Mucosa of descending colon (tissue), 3 donors: ENCODE results near the gene PDPK1. TPM values are rescaled to one million over a fixed set of nuclear protein-coding genes. Genes with fewer than 3 reads are reported as not detected.

Experiments
- ATAC-seq: fragments of 200-7000 bp; cut with Tn5 transposase; one replicate; pipeline ENCODE4 v1.9.1; 2020; ENCODE audit warnings: mild to moderate bottlenecking, moderate library complexity
- DNase-seq, 3 donors: peaks; one replicate each; pipeline ENCODE4 v3.0.0-alpha.2; 2020
- H3K36me3 ChIP-seq: fragments of 200-600 bp; one replicate; pipeline ENCODE4 v1.8.0; 2021; ENCODE audit warnings: low read depth, mild to moderate bottlenecking
- H3K4me1 ChIP-seq: fragments of 200-600 bp; one replicate; pipeline ENCODE4 v1.8.0; 2021; ENCODE audit warnings: low read depth, mild to moderate bottlenecking
- H3K4me3 ChIP-seq: fragments of 200-600 bp; one replicate; pipeline ENCODE4 v1.8.0; 2021; ENCODE audit warnings: mild to moderate bottlenecking
- H3K9me3 ChIP-seq: fragments of 200-600 bp; one replicate; pipeline ENCODE4 v1.8.0; 2021; ENCODE audit warnings: mild to moderate bottlenecking
- CTCF ChIP-seq: fragments of 200-600 bp; IDR thresholded peaks from one replicate; pipeline ENCODE4 v1.8.0; 2022; ENCODE audit warnings: antibody characterized with exemption, mild to moderate bottlenecking
- intact Hi-C, 2 donors: fragments of 100-400 bp; cut with DNase I in 1 of 2; cut with micrococcal nuclease in 1 of 2; formaldehyde crosslinking; loops; one replicate each; pipeline versions ENCODE4 v1.11.0 to v1.11.1; 2022; cut with DNase I, micrococcal nuclease
- total RNA-seq, 3 donors: library from RNA; stranded (reverse); fragmentation: NEBNext Ultra II Directional in 2 of 3; extraction: Animal tissue kit (Norgen Biotek cat#: 25700) in 2 of 3; gene quantifications; one replicate each; pipeline versions ENCODE4 v1.2.1 to v1.2.4, GENCODE V29; 2021 to 2023
- donor health status: DM: no; HTN: no; CAD: no; lungs with moderate emphysema.
- donor health status: DM: no; HTN: no; CAD: no.
- donor health status: DM: no; HTN: yes; CAD: no.

Gene PDPK1
- total RNA-seq, 3 donors from 2014 or later, result 73.3 to 79.6 (median 79.3) TPM

GRCh38 chr16:2494616-2495015, 43.2 kb upstream of the PDPK1 start:
- Histone ChIP-seq H3K36me3 (no peaks in the 10 kb centered on the region), H3K4me1 (peaks cover 6% of the 10 kb centered on the region), H3K9me3 (no peaks in the 10 kb centered on the region), H3K4me3 (no peak overlapping the region)
- DNase-seq, result no peak
- intact Hi-C loops, result loop anchor here in 1 of 2 donors (10.0 kb wide), 1 partner anchor 160 kb away; no protein-coding TSS in a partner anchor
- ATAC-seq, result no peak
- no peak for TF ChIP-seq CTCF

DNA sequence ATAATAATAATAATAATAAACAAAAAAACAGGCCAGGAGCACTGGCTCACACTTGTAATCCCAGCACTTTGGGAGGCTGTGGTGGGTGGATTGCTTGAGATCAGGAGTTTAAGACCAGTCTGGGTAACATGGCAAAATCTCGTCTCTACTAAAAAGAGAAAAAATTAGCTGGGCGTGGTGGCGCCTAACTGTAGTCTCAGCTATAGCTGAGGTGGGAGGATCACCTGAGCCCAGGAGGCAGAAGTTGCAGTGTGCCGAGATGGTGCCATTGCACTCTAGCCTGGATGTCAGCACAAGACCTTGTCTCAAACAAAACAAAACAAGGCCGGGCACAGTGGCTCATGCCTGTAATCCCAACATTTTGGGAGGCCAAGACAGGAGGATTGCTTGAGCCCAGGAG, 42.8 kb upstream of the PDPK1 start:
- intact Hi-C loops, result loop anchor here in 1 of 2 donors (10.0 kb wide), 1 partner anchor 160 kb away; no protein-coding TSS in a partner anchor
- Histone ChIP-seq H3K4me3 (no peak overlapping the region), H3K36me3 (no peaks in the 10 kb centered on the region), H3K9me3 (no peaks in the 10 kb centered on the region), H3K4me1 (peaks cover 6% of the 10 kb centered on the region)
- TF ChIP-seq CTCF, result no peak
- DNase-seq, result no peak
- no peak for ATAC-seq

DNA sequence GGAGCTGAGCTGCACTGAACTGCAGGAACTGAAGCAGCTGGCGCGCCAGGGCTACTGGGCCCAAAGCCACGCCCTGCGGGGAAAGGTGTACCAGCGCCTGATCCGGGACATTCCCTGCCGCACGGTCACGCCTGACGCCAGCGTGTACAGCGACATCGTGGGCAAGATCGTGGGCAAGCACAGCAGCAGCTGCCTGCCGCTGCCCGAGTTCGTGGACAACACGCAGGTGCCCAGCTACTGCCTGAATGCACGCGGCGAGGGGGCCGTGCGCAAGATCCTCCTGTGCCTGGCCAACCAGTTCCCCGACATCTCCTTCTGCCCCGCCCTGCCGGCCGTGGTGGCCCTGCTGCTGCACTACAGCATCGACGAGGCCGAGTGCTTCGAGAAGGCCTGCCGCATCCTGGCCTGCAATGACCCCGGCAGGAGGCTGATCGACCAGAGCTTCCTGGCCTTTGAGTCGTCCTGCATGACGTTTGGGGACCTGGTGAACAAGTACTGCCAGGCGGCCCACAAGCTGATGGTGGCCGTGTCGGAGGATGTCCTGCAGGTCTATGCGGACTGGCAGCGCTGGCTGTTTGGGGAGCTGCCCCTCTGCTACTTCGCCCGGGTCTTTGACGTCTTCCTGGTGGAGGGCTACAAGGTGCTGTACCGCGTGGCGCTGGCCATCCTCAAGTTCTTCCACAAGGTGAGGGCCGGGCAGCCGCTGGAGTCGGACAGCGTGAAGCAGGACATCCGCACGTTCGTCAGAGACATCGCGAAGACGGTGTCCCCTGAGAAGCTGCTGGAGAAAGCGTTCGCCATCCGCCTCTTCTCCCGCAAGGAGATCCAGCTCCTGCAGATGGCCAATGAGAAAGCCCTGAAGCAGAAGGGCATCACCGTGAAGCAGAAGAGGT, 41.4 kb upstream of the PDPK1 start:
- no peak for TF ChIP-seq CTCF
- peak in 1 of 3 donors; percentile 55 for DNase-seq
- no peak for ATAC-seq
- no peak overlapping the region for H3K4me3 ChIP-seq
- H3K36me3 ChIP-seq, result no peaks in the 10 kb centered on the region
- intact Hi-C loops, result loop anchor here in 1 of 2 donors (10.0 kb wide), 1 partner anchor 162 kb away; no protein-coding TSS in a partner anchor
- H3K4me1 ChIP-seq, result peaks cover 8% of the 10 kb centered on the region
- H3K9me3 ChIP-seq, result no peaks in the 10 kb centered on the region

DNA sequence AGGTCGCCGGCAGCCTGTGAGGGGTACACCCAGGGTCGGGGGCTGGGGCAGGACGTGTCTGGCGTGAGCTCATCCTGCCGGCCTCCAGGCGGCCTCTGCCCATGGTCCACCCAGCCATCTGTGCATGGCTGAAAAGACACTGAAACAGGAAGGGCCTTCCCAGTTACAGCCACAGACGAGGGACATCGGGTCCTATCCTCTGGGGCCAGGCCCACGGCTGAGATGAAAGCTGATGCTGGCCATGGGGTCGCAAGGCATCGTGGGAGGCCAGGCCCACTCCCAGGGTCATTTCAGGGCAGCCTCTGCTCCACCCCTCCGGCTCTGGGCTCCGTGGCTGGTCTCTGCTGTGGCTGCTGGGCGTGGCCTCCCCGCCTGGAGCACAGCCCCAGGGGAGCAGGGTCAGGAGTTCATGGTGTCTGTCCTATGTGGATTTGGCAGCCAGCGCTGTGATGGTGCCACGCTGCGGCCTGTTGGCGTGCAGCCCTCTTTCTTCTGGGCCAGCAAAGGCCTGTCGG, 40.6 kb upstream of the PDPK1 start:
- Histone ChIP-seq H3K4me1 (peaks cover 12% of the 10 kb centered on the region), H3K4me3 (no peak overlapping the region), H3K9me3 (no peaks in the 10 kb centered on the region), H3K36me3 (no peaks in the 10 kb centered on the region)
- ATAC-seq (peak; percentile 9), DNase-seq (peak in 2 of 3 donors; percentile 38 to 61)
- intact Hi-C loops, result loop anchor here in 1 of 2 donors (10.0 kb wide), 1 partner anchor 162 kb away; no protein-coding TSS in a partner anchor
- TF ChIP-seq CTCF, result no peak

GRCh38 chr16:2497695-2498484, 39.9 kb upstream of the PDPK1 start:
- Histone ChIP-seq H3K4me3 (no peak overlapping the region), H3K36me3 (no peaks in the 10 kb centered on the region), H3K9me3 (no peaks in the 10 kb centered on the region), H3K4me1 (peaks cover 12% of the 10 kb centered on the region)
- ATAC-seq (no peak), DNase-seq (no peak)
- intact Hi-C loops, result loop anchor here in 1 of 2 donors (10.0 kb wide), 1 partner anchor 163 kb away; no protein-coding TSS in a partner anchor
- no peak for TF ChIP-seq CTCF
